WTC11 (cell line): ENCODE results near the gene LYRM1. TPM values are rescaled to one million over a fixed set of nuclear protein-coding genes. Genes with fewer than 3 reads are reported as not detected.
"Not testable (repeated sequence)": the region's sequence is repeated elsewhere in the genome, so short reads cannot be mapped to it uniquely, and the experiment has no call there.

Experiments
- ATAC-seq: fragments of 200-7000 bp; cut with Tn5 transposase; 2 replicates; pipeline ENCODE4 v1.10.0; 2021; ENCODE audit warnings: mild to moderate bottlenecking, moderate library complexity
- CTCF ChIA-PET: fragments of 300-600 bp; sonication (Branson Sonifier 250); formaldehyde crosslinking; loops from one replicate; lab custom pipeline; 2021; ENCODE audit warnings: antibody characterized with exemption; lab: Charles Lee
- POLR2A ChIA-PET: fragments of 350-600 bp; sonication (Branson Sonifier 250); formaldehyde crosslinking; loops from one replicate; lab custom pipeline; 2021; ENCODE audit warnings: antibody characterized with exemption; lab: Charles Lee
- DNase-seq: peaks from one replicate; pipeline ENCODE4 v3.0.0; 2021; ENCODE audit warnings: low spot score
- H3K27ac Mint-ChIP-seq: 2 replicates; pipeline ENCODE4 v1.8.0; 2021; ENCODE audit warnings: mixed read lengths
- H3K27me3 Mint-ChIP-seq: 2 replicates; pipeline ENCODE4 v1.8.0; 2021; ENCODE audit warnings: low read depth, mild to moderate bottlenecking, moderate library complexity, mixed read lengths
- H3K36me3 Mint-ChIP-seq: 2 replicates; pipeline ENCODE4 v1.8.0; 2021; ENCODE audit warnings: mixed read lengths
- H3K4me1 Mint-ChIP-seq: 2 replicates; pipeline ENCODE4 v1.8.0; 2022; ENCODE audit warnings: mixed read lengths
- H3K4me3 Mint-ChIP-seq: 2 replicates; pipeline ENCODE4 v1.8.0; 2021; ENCODE audit warnings: mild to moderate bottlenecking, moderate library complexity, mixed read lengths
- H3K9me3 Mint-ChIP-seq: 2 replicates; pipeline ENCODE4 v1.8.0; 2021; ENCODE audit warnings: mixed read lengths
- CREB1 ChIP-seq: sonication (generic); formaldehyde crosslinking; IDR thresholded peaks from 2 replicates; pipeline ENCODE4 v1.8.0; 2023; ENCODE audit warnings: mild to moderate bottlenecking, missing genetic modification reagents
- ESRRA ChIP-seq: sonication (generic); formaldehyde crosslinking; IDR thresholded peaks from 2 replicates; pipeline ENCODE4 v1.8.1; 2022; ENCODE audit warnings: mild to moderate bottlenecking, missing genetic modification reagents, borderline replicate concordance
- ZNF416 ChIP-seq: fragments of 250-450 bp; sonication (Bioruptor Pico); IDR thresholded peaks from 2 replicates; pipeline ENCODE4 v1.9.0; 2021; ENCODE audit warnings: mild to moderate bottlenecking, inconsistent platforms
- total RNA-seq: library from RNA; stranded (reverse); gene quantifications from 3 replicates; pipeline ENCODE4 v1.2.3, GENCODE V29; 2021
- TF ChIP-seq, protein P1 (sequence below): fragments of 250-450 bp; sonication (Bioruptor Pico); IDR thresholded peaks from 2 replicates; pipeline ENCODE4 v1.9.0; 2021; ENCODE audit warnings: mild to moderate bottlenecking

The LYRM1 gene
- total RNA-seq, 1 experiment from 2014 or later = 11.4 TPM

DNA sequence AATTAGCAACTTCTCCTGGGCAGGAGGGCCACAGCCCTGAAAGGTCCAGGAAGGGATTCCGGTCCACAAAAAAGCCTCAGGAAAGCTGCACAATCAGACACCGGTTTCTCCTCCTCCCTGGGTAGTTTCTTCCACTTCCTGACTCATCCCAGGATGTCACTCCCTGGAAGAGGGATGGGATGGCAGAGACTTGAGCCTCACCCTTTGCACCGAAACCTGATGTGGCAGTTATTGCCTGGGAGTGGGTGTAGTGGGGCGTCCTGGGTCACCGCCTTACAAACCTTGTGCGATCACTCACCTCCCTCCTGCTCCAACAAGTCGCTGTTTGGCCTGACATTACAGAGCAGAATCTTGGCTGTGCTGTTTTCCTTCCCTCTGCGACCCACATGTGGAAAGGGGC is 70.8 kb downstream of the LYRM1 start:
- no peaks in the 10 kb centered on the region for H3K27me3 Mint-ChIP-seq
- peaks cover 62% of the 10 kb centered on the region for H3K4me1 Mint-ChIP-seq
- DNase-seq (no peak), ATAC-seq (no peak)
- H3K36me3 Mint-ChIP-seq = no peaks in the 10 kb centered on the region
- H3K9me3 Mint-ChIP-seq = no peaks in the 10 kb centered on the region
- no peak overlapping the region for H3K27ac Mint-ChIP-seq
- H3K4me3 Mint-ChIP-seq = no peak overlapping the region
- no peak for TF ChIP-seq CREB1 (CRISPR knock-in tag)
- TF ChIP-seq ESRRA = no peak
- no peak for TF ChIP-seq ZNF416
- TF ChIP-seq, protein P1, sequence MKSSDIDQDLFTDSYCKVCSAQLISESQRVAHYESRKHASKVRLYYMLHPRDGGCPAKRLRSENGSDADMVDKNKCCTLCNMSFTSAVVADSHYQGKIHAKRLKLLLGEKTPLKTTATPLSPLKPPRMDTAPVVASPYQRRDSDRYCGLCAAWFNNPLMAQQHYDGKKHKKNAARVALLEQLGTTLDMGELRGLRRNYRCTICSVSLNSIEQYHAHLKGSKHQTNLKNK (CRISPR knock-in tag) = no peak
- CTCF ChIA-PET = no interaction called here
- POLR2A ChIA-PET = no interaction called here

DNA sequence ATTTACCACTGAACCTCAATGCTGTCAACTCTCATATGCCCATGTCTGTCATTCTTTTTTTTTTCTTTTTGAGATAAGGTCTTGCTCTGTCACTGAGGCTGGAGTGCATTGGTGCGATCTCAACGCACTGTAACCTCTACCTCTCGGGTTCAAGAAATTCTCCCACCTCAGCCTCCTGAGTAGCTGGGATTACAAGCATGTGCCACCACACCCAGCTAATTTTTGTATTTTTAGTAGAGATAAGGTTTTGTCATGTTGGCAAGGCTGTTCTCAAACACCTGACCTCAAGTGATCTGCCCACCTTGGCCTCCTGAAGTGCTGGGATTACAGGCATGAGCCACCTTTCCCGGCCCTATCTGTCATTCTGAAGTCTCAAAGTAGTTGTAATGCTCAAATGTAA is 72.6 kb downstream of the LYRM1 start:
- CTCF ChIA-PET, H3K27me3 Mint-ChIP-seq, POLR2A ChIA-PET, H3K9me3 Mint-ChIP-seq, H3K27ac Mint-ChIP-seq, ATAC-seq, DNase-seq, H3K36me3 Mint-ChIP-seq, H3K4me3 Mint-ChIP-seq: not testable (repeated sequence)
- peaks cover 45% of the 10 kb centered on the region for H3K4me1 Mint-ChIP-seq

Other genes with a start within 250 kb of the LYRM1 start
- 0.09 to 0.46 TPM (median 0.31 TPM) in 3 replicates for gene ACSM1, start 203.1 kb upstream of the LYRM1 start, total RNA-seq
- gene THUMPD1, start 159.0 kb upstream of the LYRM1 start, total RNA-seq = 40.8 to 48.5 TPM (median 44.6 TPM) in 3 replicates
- 5.0 to 6.5 TPM (median 6.5 TPM) in 3 replicates for gene ACSM3, start 136.8 kb upstream of the LYRM1 start, total RNA-seq
- gene ERI2, start 94.3 kb upstream of the LYRM1 start, total RNA-seq = 15.7 to 18.3 TPM (median 16.9 TPM) in 3 replicates
- 8.5 to 10.5 TPM (median 9.2 TPM) in 3 replicates for gene REXO5, start 94.2 kb upstream of the LYRM1 start, total RNA-seq
- 12.8 to 14.7 TPM (median 14.4 TPM) in 3 replicates for gene DCUN1D3, start 413 bp upstream of the LYRM1 start, total RNA-seq